ENCODE measurements around the gene KCNQ1OT1.

Gene KCNQ1OT1

GRCh38 chr11:2664791-2665525 is 34.8 kb downstream of the KCNQ1OT1 start:
- TF ChIP-seq CTCF (IDR thresholded peaks at IDR 0.05) = no peak
- H3K36me3 ChIP-seq = peaks cover 49% of the 10 kb centered on the region
- no peaks in the 10 kb centered on the region for H3K27me3 ChIP-seq
- no peak overlapping the region for H3K27ac ChIP-seq
- no peak overlapping the region for H3K4me3 ChIP-seq (ENCODE audit: low read depth in 1 of 2, low read length in 1 of 2)
- no peaks in the 10 kb centered on the region for H3K4me1 ChIP-seq (ENCODE audit: control insufficient read depth in 1 of 2, insufficient read depth in 1 of 2, low read depth in 1 of 2, low read length in 1 of 2)
- no peaks in the 10 kb centered on the region for H3K9me3 ChIP-seq

GRCh38 chr11:2664376-2664775 is 35.4 kb downstream of the KCNQ1OT1 start:
- TF ChIP-seq CTCF (IDR thresholded peaks at IDR 0.05) = no peak
- Histone ChIP-seq H3K4me3 (ENCODE audit: low read depth in 1 of 2, low read length in 1 of 2) (no peak overlapping the region), H3K9me3 (no peaks in the 10 kb centered on the region), H3K27ac (no peak overlapping the region), H3K4me1 (ENCODE audit: control insufficient read depth in 1 of 2, insufficient read depth in 1 of 2, low read depth in 1 of 2, low read length in 1 of 2) (no peaks in the 10 kb centered on the region), H3K27me3 (no peaks in the 10 kb centered on the region), H3K36me3 (peaks cover 49% of the 10 kb centered on the region)

- TF ChIP-seq CTCF (IDR thresholded peaks at IDR 0.05) = no peak
- H3K27ac ChIP-seq = no peak overlapping the region
- H3K4me1 ChIP-seq (ENCODE audit: control insufficient read depth in 1 of 2, insufficient read depth in 1 of 2, low read depth in 1 of 2, low read length in 1 of 2) = no peaks in the 10 kb centered on the region
- H3K4me3 ChIP-seq (ENCODE audit: low read depth in 1 of 2, low read length in 1 of 2) = no peak overlapping the region
- no peaks in the 10 kb centered on the region for H3K27me3 ChIP-seq
- H3K36me3 ChIP-seq = peaks cover 48% of the 10 kb centered on the region
- no peaks in the 10 kb centered on the region for H3K9me3 ChIP-seq
Observed at GRCh38 chr11:2663915-2664314, 35.9 kb downstream of the KCNQ1OT1 start.

GRCh38 chr11:2663506-2663905 is 36.3 kb downstream of the KCNQ1OT1 start:
- TF ChIP-seq CTCF (IDR thresholded peaks at IDR 0.05) = no peak
- Histone ChIP-seq H3K9me3 (no peaks in the 10 kb centered on the region), H3K27me3 (no peaks in the 10 kb centered on the region), H3K36me3 (peaks cover 45% of the 10 kb centered on the region), H3K4me3 (ENCODE audit: low read depth in 1 of 2, low read length in 1 of 2) (no peak overlapping the region), H3K27ac (no peak overlapping the region), H3K4me1 (ENCODE audit: control insufficient read depth in 1 of 2, insufficient read depth in 1 of 2, low read depth in 1 of 2, low read length in 1 of 2) (no peaks in the 10 kb centered on the region)

- Histone ChIP-seq H3K27ac (no peak overlapping the region), H3K27me3 (no peaks in the 10 kb centered on the region), H3K9me3 (no peaks in the 10 kb centered on the region), H3K36me3 (peaks cover 45% of the 10 kb centered on the region), H3K4me1 (ENCODE audit: control insufficient read depth in 1 of 2, insufficient read depth in 1 of 2, low read depth in 1 of 2, low read length in 1 of 2) (no peaks in the 10 kb centered on the region), H3K4me3 (ENCODE audit: low read depth in 1 of 2, low read length in 1 of 2) (no peak overlapping the region)
- no peak for TF ChIP-seq CTCF (IDR thresholded peaks at IDR 0.05)
Observed at GRCh38 chr11:2662430-2663299, 37.1 kb downstream of the KCNQ1OT1 start.
